Measurements from ENCODE around the gene SMIM26.

The SMIM26 gene

GRCh38 chr20:18613553-18613952 lies 46.3 kb downstream of the SMIM26 start:
- Histone ChIP-seq H3K79me2 (ENCODE audit: control insufficient read depth, low read length) (no peaks in the 10 kb centered on the region), H3F3A (ENCODE audit: control insufficient read depth, insufficient read depth) (no peaks in the 10 kb centered on the region), H3K9me3 (ENCODE audit: control insufficient read depth, insufficient read depth, low read length) (no peaks in the 10 kb centered on the region), H3K27me3 (ENCODE audit: control insufficient read depth, low read length) (no peaks in the 10 kb centered on the region), H3K4me2 (ENCODE audit: low read length) (no peak overlapping the region), H3K4me1 (ENCODE audit: control insufficient read depth, low read length) (no peaks in the 10 kb centered on the region), H3K4me3 (ENCODE audit: low read length) (no peak overlapping the region), H3K9me2 (replicated peaks; ENCODE audit: control insufficient read depth, low read length) (no peaks in the 10 kb centered on the region), H3K36me3 (ENCODE audit: control insufficient read depth, low read length) (no peaks in the 10 kb centered on the region), H3K27ac (ENCODE audit: low read depth, low read length) (no peak overlapping the region), H4K20me1 (ENCODE audit: control insufficient read depth, insufficient read depth, low read depth, low read length) (no peaks in the 10 kb centered on the region)
- peak; percentile 7 for TF ChIP-seq CTCF (IDR thresholded peaks at IDR 0.05; ENCODE audit: low read depth, low read length, poor library complexity, severe bottlenecking)
- no peak for TF ChIP-seq EZH2phosphoT487 (IDR thresholded peaks at IDR 0.05; ENCODE audit: borderline replicate concordance, low read length)

GRCh38 chr20:18614244-18614643 lies 47.0 kb downstream of the SMIM26 start:
- no peaks in the 10 kb centered on the region for H3K27me3 ChIP-seq (ENCODE audit: control insufficient read depth, low read length)
- H3K9me2 ChIP-seq (replicated peaks; ENCODE audit: control insufficient read depth, low read length), result no peaks in the 10 kb centered on the region
- no peaks in the 10 kb centered on the region for H3K9me3 ChIP-seq (ENCODE audit: control insufficient read depth, insufficient read depth, low read length)
- TF ChIP-seq CTCF (IDR thresholded peaks at IDR 0.05; ENCODE audit: low read depth, low read length, poor library complexity, severe bottlenecking) (no peak), EZH2phosphoT487 (IDR thresholded peaks at IDR 0.05; ENCODE audit: borderline replicate concordance, low read length) (no peak)
- H3K4me2 ChIP-seq (ENCODE audit: low read length), result no peak overlapping the region
- H3F3A ChIP-seq (ENCODE audit: control insufficient read depth, insufficient read depth), result no peaks in the 10 kb centered on the region
- H4K20me1 ChIP-seq (ENCODE audit: control insufficient read depth, insufficient read depth, low read depth, low read length), result no peaks in the 10 kb centered on the region
- H3K4me1 ChIP-seq (ENCODE audit: control insufficient read depth, low read length), result no peaks in the 10 kb centered on the region
- H3K4me3 ChIP-seq (ENCODE audit: low read length), result no peak overlapping the region
- no peak overlapping the region for H3K27ac ChIP-seq (ENCODE audit: low read depth, low read length)
- no peaks in the 10 kb centered on the region for H3K36me3 ChIP-seq (ENCODE audit: control insufficient read depth, low read length)
- no peaks in the 10 kb centered on the region for H3K79me2 ChIP-seq (ENCODE audit: control insufficient read depth, low read length)

- TF ChIP-seq CTCF (IDR thresholded peaks at IDR 0.05; ENCODE audit: low read depth, low read length, poor library complexity, severe bottlenecking) (no peak), EZH2phosphoT487 (IDR thresholded peaks at IDR 0.05; ENCODE audit: borderline replicate concordance, low read length) (no peak)
- Histone ChIP-seq H3K27ac (ENCODE audit: low read depth, low read length) (no peak overlapping the region), H3K79me2 (ENCODE audit: control insufficient read depth, low read length) (no peaks in the 10 kb centered on the region), H3K27me3 (ENCODE audit: control insufficient read depth, low read length) (no peaks in the 10 kb centered on the region), H3K4me1 (ENCODE audit: control insufficient read depth, low read length) (no peaks in the 10 kb centered on the region), H3K36me3 (ENCODE audit: control insufficient read depth, low read length) (no peaks in the 10 kb centered on the region), H3K9me3 (ENCODE audit: control insufficient read depth, insufficient read depth, low read length) (no peaks in the 10 kb centered on the region), H3K4me2 (ENCODE audit: low read length) (no peak overlapping the region), H4K20me1 (ENCODE audit: control insufficient read depth, insufficient read depth, low read depth, low read length) (no peaks in the 10 kb centered on the region), H3K9me2 (replicated peaks; ENCODE audit: control insufficient read depth, low read length) (no peaks in the 10 kb centered on the region), H3K4me3 (ENCODE audit: low read length) (no peak overlapping the region), H3F3A (ENCODE audit: control insufficient read depth, insufficient read depth) (no peaks in the 10 kb centered on the region)
Measured at GRCh38 chr20:18615020-18615650, 47.9 kb downstream of the SMIM26 start.

All from DOHH2 (cell line).